HCT116 (cell line): ENCODE measurements around the gene LTBP4.
A peak's percentile ranks its signal among the peaks of the same experiment; 100 is the strongest.

Experiments
- ATF3 ChIP-seq: IDR thresholded peaks from 2 replicates; pipeline ENCODE4 v1.6.1; 2012
- CTCF ChIP-seq, 3 experiments: fragments of 200-600 bp in 1 of 3; sonication (generic) in 1 of 3; IDR thresholded peaks in 2 of 3; conservative IDR thresholded peaks in 1 of 3; 2 replicates each; pipeline ENCODE4 v1.5.1; 2012 to 2017; ENCODE audit warnings: low read depth in 2 of 3, low read length in 2 of 3, antibody characterized with exemption in 1 of 3, borderline replicate concordance in 1 of 3, control low read depth in 1 of 3, mild to moderate bottlenecking in 1 of 3, mixed read lengths in 1 of 3, mixed run types in 1 of 3, moderate library complexity in 1 of 3; ENCODE audit not compliant: insufficient read depth in 1 of 3
- ELF1 ChIP-seq: IDR thresholded peaks from 2 replicates; pipeline ENCODE4 v1.6.1; 2012; ENCODE audit warnings: low read depth, borderline replicate concordance
- EZH2 ChIP-seq: fragments of 200-600 bp; sonication (generic); IDR thresholded peaks from 2 replicates; pipeline ENCODE4 v1.6.1; 2017; ENCODE audit warnings: antibody characterized with exemption, mixed run types
- EZH2phosphoT487 ChIP-seq: fragments of 200-600 bp; IDR thresholded peaks from 2 replicates; pipeline ENCODE4 v1.6.1; 2018; ENCODE audit warnings: antibody characterized with exemption, borderline replicate concordance
- POLR2A ChIP-seq: IDR thresholded peaks from 2 replicates; pipeline ENCODE4 v1.7.0; 2011; ENCODE audit warnings: borderline replicate concordance; ENCODE audit not compliant: insufficient read depth, insufficient read length; ENCODE audit errors: extremely low read depth
- POLR2AphosphoS5 ChIP-seq: IDR thresholded peaks from 2 replicates; pipeline ENCODE4 v1.6.1; 2011; ENCODE audit warnings: mild to moderate bottlenecking, low read depth, low read length, moderate library complexity
- RAD21 ChIP-seq: IDR thresholded peaks from 2 replicates; pipeline ENCODE4 v1.6.1; 2012; ENCODE audit warnings: low read depth, mild to moderate bottlenecking
- YY1 ChIP-seq: IDR thresholded peaks from 2 replicates; pipeline ENCODE4 v1.6.1; 2011; ENCODE audit warnings: low read length, low read depth, moderate library complexity, mild to moderate bottlenecking; ENCODE audit not compliant: insufficient replicate concordance; ENCODE audit errors: extremely low read depth
- ZBTB33 ChIP-seq: IDR thresholded peaks from 2 replicates; pipeline ENCODE4 v1.6.1; 2011; ENCODE audit warnings: mild to moderate bottlenecking, low read length, moderate library complexity; ENCODE audit not compliant: insufficient replicate concordance; ENCODE audit errors: extremely low read depth
- ZFX ChIP-seq: fragments of 450-650 bp; IDR thresholded peaks from 2 replicates; pipeline ENCODE4 v1.6.1; 2017
- ZNF274 ChIP-seq: fragments of 200-500 bp; sonication (Bioruptor generic); IDR thresholded peaks from 2 replicates; pipeline ENCODE4 v1.6.1; 2014; ENCODE audit warnings: mild to moderate bottlenecking, low read depth, low read length, inconsistent platforms
- TF ChIP-seq, protein P1 (sequence below): IDR thresholded peaks from 2 replicates; pipeline ENCODE4 v1.6.1; 2012

DNA sequence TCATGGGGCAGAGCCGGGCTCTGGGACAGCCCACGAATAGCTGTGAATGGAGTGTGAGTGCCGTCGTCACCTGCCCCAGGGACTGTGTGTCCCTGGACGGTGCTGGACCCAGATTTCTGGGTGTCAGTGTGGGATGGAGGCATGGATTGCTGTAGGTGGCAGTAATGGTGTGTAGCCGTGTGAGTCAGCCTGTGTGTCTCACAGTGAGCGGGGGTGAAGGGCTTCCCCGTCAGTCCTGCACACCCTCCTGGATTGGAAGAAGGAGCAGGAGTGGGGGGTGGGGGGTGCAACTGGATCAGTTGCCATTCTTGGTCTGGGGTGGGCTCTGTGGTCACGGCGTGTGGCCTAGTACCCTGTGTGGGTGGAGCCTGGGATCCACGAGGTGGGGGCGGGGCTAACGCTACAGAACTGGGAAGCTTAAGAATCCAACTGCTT, 6.5 kb upstream of the LTBP4 start:
- TF ChIP-seq CTCF (IDR thresholded peaks at IDR 0.05 in 2 of 3, conservative IDR thresholded peaks at IDR 0.05 in 1 of 3; ENCODE audit: borderline replicate concordance in 1 of 3, insufficient read depth in 1 of 3, low read depth in 2 of 3, low read length in 2 of 3), result peak in 1 of 3 experiments; percentile 11; a peak in 1 of 6 replicates
- TF ChIP-seq EZH2phosphoT487, result no peak
- TF ChIP-seq YY1, result no peak
- no peak for TF ChIP-seq RAD21
- TF ChIP-seq, protein P1, sequence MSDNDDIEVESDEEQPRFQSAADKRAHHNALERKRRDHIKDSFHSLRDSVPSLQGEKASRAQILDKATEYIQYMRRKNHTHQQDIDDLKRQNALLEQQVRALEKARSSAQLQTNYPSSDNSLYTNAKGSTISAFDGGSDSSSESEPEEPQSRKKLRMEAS, result no peak; the same call in 1 of the 2 replicates
- no peak for TF ChIP-seq EZH2
- no peak for TF ChIP-seq POLR2A
- no peak for TF ChIP-seq ZFX
- TF ChIP-seq ATF3, result no peak
- no peak for TF ChIP-seq ELF1
- no peak for TF ChIP-seq POLR2AphosphoS5
- TF ChIP-seq ZNF274, result no peak
- no peak for TF ChIP-seq ZBTB33
